ENCODE data around the gene GPR132. TPM values are rescaled to one million over a fixed set of nuclear protein-coding genes. Genes with fewer than 3 reads are reported as not detected.

Gene GPR132
- total RNA-seq, 1 experiment from 2014 or later: 0.20 TPM

- peak; percentile 24 for DNase-seq
Measured at GRCh38 chr14:105055736-105056302, 9.4 kb downstream of the GPR132 start.

More at GRCh38 chr14:105055736-105056302, 9.4 kb downstream of the GPR132 start:
- no peak overlapping the region for H3T11ph ChIP-seq (ENCODE audit: low read length)
- Mint-ChIP-seq H3K4me3 (peak overlapping the region in 1 of 2 experiments; percentile 73; a peak in 3 of 5 replicates), H3K36me3 (ENCODE audit: insufficient read depth in 1 of 3, low read depth in 3 of 3) (no peaks in the 10 kb centered on the region; a peak in 1 of 7 replicates), H3K9me3 (no peaks in the 10 kb centered on the region), H3K27ac (no peak overlapping the region), H3K27me3 (ENCODE audit: low read depth) (peaks cover 11% of the 10 kb centered on the region), H3K4me1 (peaks cover 23 to 36% of the 10 kb centered on the region in 2 experiments)
- H3K4me2 ChIP-seq (ENCODE audit: insufficient read depth, insufficient read length, low read length): peak overlapping the region; percentile 56
- peaks cover 8% of the 10 kb centered on the region for H3K27me3 ChIP-seq (ENCODE audit: insufficient read depth, low read length)
- no peak overlapping the region for H2BK5ac ChIP-seq (ENCODE audit: insufficient read length, low read length)
- no peak overlapping the region for H3K14ac ChIP-seq (ENCODE audit: insufficient read depth, low read length)
- no peak overlapping the region for H2BK15ac ChIP-seq (ENCODE audit: low read depth, low read length)
- no peaks in the 10 kb centered on the region for H3K79me1 ChIP-seq (ENCODE audit: insufficient read depth, low read depth, low read length, poor library complexity, severe bottlenecking)
- no peaks in the 10 kb centered on the region for H3K79me2 ChIP-seq (ENCODE audit: insufficient read depth, low read length)
- H3K23ac ChIP-seq (ENCODE audit: insufficient read length, low read depth, low read length): no peak overlapping the region
- TF ChIP-seq CTCF (conservative IDR thresholded peaks at IDR 0.05): no peak
- no peak overlapping the region for H3K27ac ChIP-seq (ENCODE audit: insufficient read length, low read depth, low read length)
- no peak overlapping the region for H2AK5ac ChIP-seq (ENCODE audit: insufficient read length, low read length)
- no peak overlapping the region for H2BK20ac ChIP-seq (ENCODE audit: low read depth, low read length, poor library complexity, severe bottlenecking)
- H4K8ac ChIP-seq (replicated peaks; ENCODE audit: insufficient read length, low read depth, low read length): no peak overlapping the region
- no peak overlapping the region for H2BK120ac ChIP-seq (ENCODE audit: low read depth, low read length, poor library complexity, severe bottlenecking)
- H3K23me2 ChIP-seq (ENCODE audit: insufficient read length, low read depth, low read length, poor library complexity, severe bottlenecking): no peaks in the 10 kb centered on the region
- no peak overlapping the region for H2BK12ac ChIP-seq (ENCODE audit: insufficient read length, low read depth, low read length)
- no peak overlapping the region for H3K9ac ChIP-seq (ENCODE audit: extremely low read depth, insufficient read length, low read length)
- no peak overlapping the region for H2AFZ ChIP-seq (ENCODE audit: low read length)
- no peak overlapping the region for H3K18ac ChIP-seq (ENCODE audit: insufficient read length, low read depth, low read length)
- H4K91ac ChIP-seq (ENCODE audit: insufficient read length, low read depth, low read length): no peak overlapping the region
- H4K20me1 ChIP-seq (ENCODE audit: control insufficient read depth, insufficient read depth, insufficient read length): no peaks in the 10 kb centered on the region
- no CpG with 5 or more reads among the region's 33 CpGs for WGBS (ENCODE audit: extremely low coverage, insufficient read length, low lambda C conversion rate)
- H3K4me1 ChIP-seq (ENCODE audit: insufficient read depth, low read length): no peaks in the 10 kb centered on the region
- H3K4ac ChIP-seq (ENCODE audit: low read depth, low read length): no peak overlapping the region
- H3K56ac ChIP-seq (ENCODE audit: insufficient read length, low read depth, low read length): no peak overlapping the region
- no peak overlapping the region for H4K5ac ChIP-seq (ENCODE audit: insufficient read length, low read depth, low read length)
- H3K9me3 ChIP-seq (ENCODE audit: control insufficient read depth, low read depth, low read length): no peaks in the 10 kb centered on the region

Measured in H9 (cell line).